K562 (cell line): Measurements from ENCODE around the gene SLC10A3. TPM values are rescaled to one million over a fixed set of nuclear protein-coding genes. Genes with fewer than 3 reads are reported as not detected.

Experiments
- BCLAF1 ChIP-seq, 2 experiments: fragments of 450-650 bp in 1 of 2; IDR thresholded peaks; 2 replicates each; pipeline ENCODE4 v1.6.1; 2011 to 2017; ENCODE audit warnings: low read depth in 2 of 2, antibody characterized with exemption in 1 of 2, borderline replicate concordance in 1 of 2, low read length in 1 of 2, mild to moderate bottlenecking in 1 of 2, mixed read lengths in 1 of 2; ENCODE audit not compliant: control insufficient read depth in 1 of 2
- DMBX1 ChIP-seq: fragments of 250-450 bp; sonication (Bioruptor Pico); IDR thresholded peaks from 2 replicates; pipeline ENCODE4 v1.8.0; 2022; ENCODE audit warnings: inconsistent platforms, mild to moderate bottlenecking, moderate library complexity, borderline replicate concordance
- E2F3 ChIP-seq: fragments of 250-450 bp; sonication (Bioruptor Pico); IDR thresholded peaks from 2 replicates; pipeline ENCODE4 v1.4.0; 2020; ENCODE audit warnings: mild to moderate bottlenecking
- GATA2 ChIP-seq: sonication (generic); formaldehyde crosslinking; IDR thresholded peaks from 2 replicates; pipeline ENCODE4 v1.4.0; 2020; ENCODE audit warnings: mild to moderate bottlenecking, missing genetic modification reagents
- GMEB1 ChIP-seq: fragments of 250-450 bp; sonication (Bioruptor Pico); IDR thresholded peaks from 2 replicates; pipeline ENCODE4 v1.4.0; 2020; ENCODE audit warnings: mild to moderate bottlenecking
- GTF2E2 ChIP-seq: fragments of 200-800 bp; sonication (Bioruptor generic); IDR thresholded peaks from 2 replicates; pipeline ENCODE4 v1.6.1; 2016; ENCODE audit warnings: missing genetic modification characterization, missing compliant biosample characterization
- HCFC1 ChIP-seq: IDR thresholded peaks from 2 replicates; pipeline ENCODE4 v1.6.1; 2012; ENCODE audit warnings: low read depth, low read length, improper control_type of control experiment
- HDAC2 ChIP-seq: fragments of 450-650 bp; IDR thresholded peaks from 2 replicates; pipeline ENCODE4 v1.6.1; 2016; ENCODE audit warnings: mild to moderate bottlenecking
- HDGF ChIP-seq: fragments of 450-650 bp; IDR thresholded peaks from 2 replicates; pipeline ENCODE4 v1.6.1; 2016
- HES1 ChIP-seq: fragments of 450-650 bp; IDR thresholded peaks from 2 replicates; pipeline ENCODE4 v1.6.1; 2016; ENCODE audit warnings: low read depth, mild to moderate bottlenecking, moderate library complexity
- HNRNPH1 ChIP-seq: fragments of 200-400 bp; formaldehyde crosslinking; optimal IDR thresholded peaks from 2 replicates; pipeline ENCODE3; 2017; ENCODE audit warnings: low read depth, mild to moderate bottlenecking, low read length, moderate library complexity
- MAZ ChIP-seq, 2 experiments: fragments of 450-650 bp in 1 of 2; sonication (generic) in 1 of 2; formaldehyde crosslinking; IDR thresholded peaks in 1 of 2; conservative IDR thresholded peaks in 1 of 2; 2 replicates each; pipeline versions ENCODE4 v1.4.0 to v1.5.0; 2020; ENCODE audit warnings: mild to moderate bottlenecking in 1 of 2, missing genetic modification reagents in 1 of 2
- NCOA2 ChIP-seq, 2 experiments: fragments of 450-650 bp; IDR thresholded peaks; 2 replicates each; pipeline ENCODE4 v1.6.1; 2018; ENCODE audit warnings: mild to moderate bottlenecking in 2 of 2, moderate library complexity in 1 of 2; ENCODE audit not compliant: partially characterized antibody in 2 of 2
- NR2C1 ChIP-seq, 2 experiments: fragments of 450-650 bp; IDR thresholded peaks; 2 replicates each; pipeline ENCODE4 v1.6.1; 2017; ENCODE audit warnings: mild to moderate bottlenecking in 2 of 2, antibody characterized with exemption in 1 of 2, inconsistent platforms in 1 of 2, missing compliant biosample characterization in 1 of 2, missing genetic modification characterization in 1 of 2
- SRSF1 ChIP-seq: fragments of 200-400 bp; formaldehyde crosslinking; IDR thresholded peaks from 2 replicates; pipeline ENCODE4 v1.6.1; 2017; ENCODE audit warnings: mild to moderate bottlenecking, low read depth, low read length, moderate library complexity
- XRCC5 ChIP-seq: fragments of 200-400 bp; formaldehyde crosslinking; IDR thresholded peaks from 2 replicates; pipeline ENCODE4 v1.6.1; 2017; ENCODE audit warnings: low read depth, mild to moderate bottlenecking, low read length
- ZNF395 ChIP-seq: fragments of 200-800 bp; sonication (Bioruptor generic); IDR thresholded peaks from 2 replicates; pipeline ENCODE4 v1.6.1; 2017; ENCODE audit warnings: missing genetic modification characterization, missing compliant biosample characterization
- ZNF561 ChIP-seq: fragments of 450-650 bp; formaldehyde crosslinking; conservative IDR thresholded peaks from 2 replicates; pipeline ENCODE4 v1.4.0; 2020; ENCODE audit warnings: mild to moderate bottlenecking, moderate library complexity
- ZNF644 ChIP-seq: fragments of 200-800 bp; sonication (Bioruptor generic); IDR thresholded peaks from 2 replicates; pipeline ENCODE4 v1.6.1; 2016; ENCODE audit warnings: low read depth, missing genetic modification characterization, missing compliant biosample characterization
- polyA plus RNA-seq, 8 experiments: library from polyadenylated mRNA; depleted of rRNA in 4 of 8; stranded (reverse) in 5 of 8; unstranded in 3 of 8; fragments of >200 nt; fragmentation: Nextera tagmentation in 2 of 8; fragmentation: Illumina TruSeq in 1 of 8; extraction: Ambion mirVana in 2 of 8; extraction: Trizol in 1 of 8; gene quantifications; 2 replicates each; pipeline versions ENCODE4 v1.2.1 to v1.2.3, GENCODE V29; 2011 to 2014; ENCODE audit warnings: inconsistent platforms in 1 of 8, missing spikeins in 1 of 8
- total RNA-seq, 7 experiments: library from RNA; depleted of rRNA in 6 of 7; stranded (reverse); fragments of >200 nt in 6 of 7; fragmentation: Illumina TruSeq in 2 of 7; extraction: Trizol in 2 of 7; gene quantifications; 2 replicates each; pipeline versions ENCODE4 v1.2.1 to v1.2.3, GENCODE V29; 2011 to 2021; ENCODE audit warnings: low replicate concordance in 1 of 7

SLC10A3 gene
- total and polyA plus RNA-seq, 9 of the 15 experiments (the other 6 are each of a cell fraction or from before 2014, with no cell fraction given): 5.2 to 30.6 (median 16.7) TPM

- TF ChIP-seq BCLAF1 (IDR thresholded peaks at IDR 0.05; ENCODE audit: borderline replicate concordance in 1 of 2, control insufficient read depth in 1 of 2, low read depth in 2 of 2, low read length in 1 of 2): 0 out of 4 replicates have a peak, but pooled peaks of 1 of the 2 experiments have one; percentile 75
- TF ChIP-seq XRCC5: no peak
- no peak for TF ChIP-seq NR2C1 (IDR thresholded peaks at IDR 0.05)
- TF ChIP-seq NR2C1 (tag; IDR thresholded peaks at IDR 0.05): peak; percentile 34
- TF ChIP-seq HES1: peak; percentile 86; the same call in 1 of the 2 replicates
- peak; percentile 79 for TF ChIP-seq GMEB1 (CRISPR knock-in tag)
- TF ChIP-seq ZNF644 (tag): no peak
- TF ChIP-seq NCOA2 (IDR thresholded peaks at IDR 0.05; ENCODE audit: partially characterized antibody in 2 of 2): no peak
- peak; percentile 60; the same call in 1 of the 2 replicates for TF ChIP-seq HDAC2
- TF ChIP-seq HDGF: no peak
- TF ChIP-seq ZNF561: no peak
- no peak for TF ChIP-seq HNRNPH1
- no peak for TF ChIP-seq DMBX1 (CRISPR knock-in tag)
- TF ChIP-seq ZNF395: no peak
- TF ChIP-seq E2F3 (CRISPR knock-in tag): peak; percentile 98
- 0 out of 2 replicates have a peak, but pooled peaks have one; percentile 6 for TF ChIP-seq HCFC1
- TF ChIP-seq GATA2 (CRISPR knock-in tag): no peak
- peak; percentile 22 to 80; a peak in 2 of 4 replicates for TF ChIP-seq MAZ (CRISPR knock-in tag; conservative IDR thresholded peaks at IDR 0.05 in 1 of 2, IDR thresholded peaks at IDR 0.05 in 1 of 2)
- TF ChIP-seq SRSF1: no peak
- TF ChIP-seq GTF2E2 (tag): no peak
Observed at GRCh38 chrX:154478728-154479622, 11.5 kb downstream of the SLC10A3 start, which contains the start of gene LAGE3 (continued).
